ENCODE measurements around the gene TMEM131. TPM values are rescaled to one million over a fixed set of nuclear protein-coding genes. Genes with fewer than 3 reads are reported as not detected.

The TMEM131 gene
- polyA plus RNA-seq, 3 donors = 37.0 to 48.0 (median 39.6) TPM

DNA sequence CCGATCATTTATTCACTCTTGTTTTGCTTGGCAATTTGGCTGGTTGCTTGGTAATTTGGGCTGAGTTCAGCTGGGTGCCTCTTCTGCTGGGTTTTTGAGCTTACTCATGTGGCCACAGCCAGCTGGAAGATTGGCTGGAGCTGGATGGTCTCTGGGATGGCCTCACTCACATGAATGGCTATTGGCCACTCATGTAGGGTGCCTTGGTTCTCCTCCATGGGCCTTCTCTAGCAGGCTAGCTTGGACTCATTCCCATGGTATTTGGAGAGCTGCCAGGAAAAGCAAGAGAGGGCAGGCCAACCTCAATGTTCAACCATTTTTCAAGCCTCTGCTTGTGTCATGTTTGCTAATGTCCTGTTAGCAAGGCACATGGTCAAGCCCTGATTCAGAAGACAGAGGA lies 265.5 kb downstream of the TMEM131 start:
- no peak for DNase-seq (ENCODE audit: low read depth in 3 of 3, low spot score in 2 of 3)

- DNase-seq (ENCODE audit: low read depth in 3 of 3, low spot score in 2 of 3) = no peak
These were observed 267.5 kb downstream of the TMEM131 start for GRCh38 chr2:97728091-97728731.

DNA sequence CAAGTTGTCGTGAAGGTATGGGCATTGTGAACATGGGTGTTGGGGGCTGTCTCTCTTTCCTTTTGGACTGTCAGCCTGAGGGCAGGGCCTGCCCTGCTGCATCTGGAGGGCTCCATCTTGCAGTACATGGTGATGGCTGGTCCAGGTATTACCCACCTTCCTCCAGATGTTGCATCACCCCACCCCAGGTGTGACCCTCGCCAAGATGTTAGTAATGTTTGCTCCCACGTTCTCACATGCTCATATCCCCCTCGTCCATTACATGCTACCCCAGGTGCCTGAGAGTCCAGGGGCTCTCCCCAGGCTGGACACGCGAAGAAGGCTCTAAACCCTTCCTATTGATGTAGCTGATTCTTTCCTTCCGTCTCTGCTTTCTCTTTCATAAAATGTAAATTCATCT lies 268.5 kb downstream of the TMEM131 start:
- DNase-seq (ENCODE audit: low read depth in 3 of 3, low spot score in 2 of 3) = no peak

DNA sequence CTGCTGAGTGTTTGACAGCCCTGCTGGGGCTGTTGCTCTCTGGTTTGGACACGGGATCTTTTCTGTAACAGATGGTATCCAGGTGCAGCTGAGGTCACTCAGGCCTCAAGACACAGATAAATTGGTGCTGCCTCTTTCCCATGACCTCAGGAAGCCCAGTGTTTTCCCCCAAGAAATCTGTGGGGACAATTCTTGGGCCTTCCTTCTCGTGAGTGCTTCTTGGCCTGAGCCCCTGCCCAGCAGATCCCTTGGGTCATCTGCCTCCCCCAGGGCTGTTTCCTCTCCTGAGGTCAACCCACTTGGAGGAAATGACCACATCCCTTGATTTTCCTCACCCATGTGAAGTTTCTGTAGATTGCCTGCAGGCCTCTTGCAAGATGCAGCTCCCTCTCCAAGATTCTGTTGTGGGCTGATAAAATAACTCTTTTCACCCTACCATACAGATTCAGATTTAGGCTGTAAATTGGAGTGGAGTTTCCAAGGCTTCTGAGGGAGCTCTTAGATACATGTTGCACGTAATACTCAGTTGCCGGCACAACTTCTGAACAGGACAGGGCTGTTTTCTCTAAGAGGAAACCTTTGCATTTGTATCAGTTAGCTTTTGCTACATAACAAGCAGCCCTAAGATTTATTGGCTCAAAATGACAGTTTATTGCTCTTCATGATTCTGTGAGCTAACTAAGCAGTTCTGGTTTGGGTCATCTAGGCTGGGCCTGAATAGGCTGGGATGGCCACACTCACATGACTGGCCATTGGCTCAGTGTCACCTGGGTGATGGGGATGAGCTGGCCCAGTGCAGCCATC lies 269.3 kb downstream of the TMEM131 start:
- DNase-seq (ENCODE audit: low read depth in 3 of 3, low spot score in 2 of 3) = no peak

- no peak for DNase-seq (ENCODE audit: low read depth in 3 of 3, low spot score in 2 of 3)
These were observed 270.6 kb downstream of the TMEM131 start for GRCh38 chr2:97724946-97725688.

DNA sequence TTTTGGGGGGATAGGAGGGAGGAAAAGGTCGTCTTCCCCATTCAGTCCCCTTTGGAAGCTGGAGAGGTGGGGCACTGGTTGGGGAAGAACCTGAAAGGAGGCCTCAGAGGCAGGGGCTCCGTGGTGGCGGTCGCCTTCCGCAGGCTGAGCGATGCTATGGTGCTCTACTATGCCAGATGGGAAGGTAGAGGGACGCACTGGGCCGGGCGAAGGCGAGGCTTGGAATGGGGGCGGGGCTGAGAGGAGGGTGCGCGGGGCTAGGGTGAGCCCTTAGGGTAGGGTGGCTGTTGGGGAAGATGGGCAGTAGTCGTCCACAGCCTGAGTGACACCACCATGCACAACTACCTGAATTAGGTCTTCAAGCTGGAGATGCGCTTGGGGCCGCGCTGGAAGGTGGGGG lies 271.2 kb downstream of the TMEM131 start:
- DNase-seq (ENCODE audit: low read depth in 3 of 3, low spot score in 2 of 3) = no peak

GRCh38 chr2:97724073-97724410 lies 271.7 kb downstream of the TMEM131 start:
- no peak for DNase-seq (ENCODE audit: low read depth in 3 of 3, low spot score in 2 of 3)

DNA sequence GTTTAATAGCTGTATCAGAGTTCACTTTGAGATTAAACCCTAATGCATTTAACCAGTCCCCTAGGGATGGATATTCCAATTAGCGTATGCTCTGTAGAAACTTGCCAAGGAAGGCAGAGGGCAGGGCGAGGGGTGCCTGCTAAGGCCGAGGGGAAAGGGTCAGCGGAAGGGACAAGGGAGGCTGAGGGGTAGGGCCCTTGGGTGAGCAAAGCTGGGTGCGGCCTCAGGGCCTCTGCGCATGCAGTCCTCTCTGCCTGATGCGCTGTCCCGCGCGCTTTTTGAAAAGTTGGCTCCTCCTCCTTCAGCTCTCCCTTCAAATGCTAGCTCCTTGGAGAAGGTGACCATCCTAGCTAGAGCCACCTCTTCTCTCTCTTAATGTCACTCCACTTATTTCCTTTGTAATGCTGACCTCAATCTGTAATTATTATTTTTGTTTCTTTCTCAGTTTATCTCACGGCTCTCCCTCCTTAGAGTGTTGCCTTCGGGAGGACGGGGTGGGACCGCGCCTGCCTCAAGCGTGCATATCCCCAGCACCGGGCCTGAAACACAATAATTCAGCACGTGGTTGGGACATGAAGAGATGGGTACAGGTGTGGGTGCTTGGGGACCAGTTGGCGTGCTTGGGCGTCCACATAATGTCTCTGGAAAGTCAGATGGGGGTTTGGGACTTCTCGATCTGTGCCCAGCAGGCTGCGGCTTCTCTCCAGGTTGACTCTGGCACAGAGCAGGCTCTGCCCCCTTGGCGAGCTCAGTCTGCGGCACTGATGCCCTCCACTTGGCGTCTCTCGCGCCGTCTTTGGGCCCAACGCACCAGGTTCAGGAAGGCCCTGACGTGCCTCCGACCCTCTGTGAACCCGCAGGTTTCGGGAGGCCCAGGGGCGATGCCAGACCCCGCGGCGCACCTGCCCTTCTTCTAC lies 272.3 kb downstream of the TMEM131 start:
- DNase-seq (ENCODE audit: low read depth in 3 of 3, low spot score in 2 of 3) = no peak

- no peak for DNase-seq (ENCODE audit: low read depth in 3 of 3, low spot score in 2 of 3)
These were observed 273.5 kb downstream of the TMEM131 start for GRCh38 chr2:97722227-97722626.

DNA sequence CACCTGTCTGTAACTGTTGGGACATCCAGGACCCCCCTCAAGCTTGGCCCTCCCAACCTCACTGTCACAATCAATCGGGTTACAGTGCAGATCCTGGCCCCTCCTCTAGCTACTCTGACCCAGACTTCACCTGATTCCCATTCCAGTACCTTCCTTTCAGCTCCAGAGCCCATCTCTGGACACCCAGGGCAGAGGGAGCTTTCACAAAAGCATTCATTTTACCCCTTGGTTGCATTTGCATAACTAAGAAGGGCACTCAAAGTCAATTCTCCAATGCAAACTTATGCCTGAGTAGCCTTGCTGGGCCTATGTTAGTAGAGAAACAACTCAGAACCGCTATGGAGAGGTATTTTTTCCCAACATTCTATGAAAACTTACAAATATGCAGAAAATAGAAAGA lies 275.0 kb downstream of the TMEM131 start:
- DNase-seq (ENCODE audit: low read depth in 3 of 3, low spot score in 2 of 3) = no peak

- no peak for DNase-seq (ENCODE audit: low read depth in 3 of 3, low spot score in 2 of 3)
These were observed 276.2 kb downstream of the TMEM131 start for GRCh38 chr2:97719362-97720155.

DNA sequence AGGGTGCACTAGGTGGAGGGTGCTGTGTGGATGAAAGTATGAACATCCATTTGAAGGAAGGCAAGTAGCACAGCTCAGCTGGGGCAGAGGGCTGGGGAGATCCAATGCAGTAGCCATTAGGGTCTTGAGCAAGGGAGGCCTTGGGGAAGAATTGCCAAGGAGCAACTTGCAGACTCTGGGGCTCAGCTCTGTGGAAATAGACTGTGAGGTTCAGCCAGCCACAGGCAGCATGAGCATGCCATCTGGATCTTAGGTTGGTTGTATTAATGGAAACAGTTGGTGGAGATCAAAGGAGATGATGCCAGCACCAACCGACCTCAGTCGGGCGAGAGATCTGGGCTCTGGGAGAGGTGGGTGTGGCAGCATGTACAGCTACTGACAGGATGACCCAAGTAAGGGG lies 276.8 kb downstream of the TMEM131 start:
- no peak for DNase-seq (ENCODE audit: low read depth in 3 of 3, low spot score in 2 of 3)

GRCh38 chr2:97718051-97718882 lies 277.5 kb downstream of the TMEM131 start:
- no peak for DNase-seq (ENCODE audit: low read depth in 3 of 3, low spot score in 2 of 3)

- no peak for DNase-seq (ENCODE audit: low read depth in 3 of 3, low spot score in 2 of 3)
These were observed 278.1 kb downstream of the TMEM131 start for GRCh38 chr2:97717613-97717995.

GRCh38 chr2:97716695-97717612 lies 278.8 kb downstream of the TMEM131 start:
- no peak for DNase-seq (ENCODE audit: low read depth in 3 of 3, low spot score in 2 of 3)

DNA sequence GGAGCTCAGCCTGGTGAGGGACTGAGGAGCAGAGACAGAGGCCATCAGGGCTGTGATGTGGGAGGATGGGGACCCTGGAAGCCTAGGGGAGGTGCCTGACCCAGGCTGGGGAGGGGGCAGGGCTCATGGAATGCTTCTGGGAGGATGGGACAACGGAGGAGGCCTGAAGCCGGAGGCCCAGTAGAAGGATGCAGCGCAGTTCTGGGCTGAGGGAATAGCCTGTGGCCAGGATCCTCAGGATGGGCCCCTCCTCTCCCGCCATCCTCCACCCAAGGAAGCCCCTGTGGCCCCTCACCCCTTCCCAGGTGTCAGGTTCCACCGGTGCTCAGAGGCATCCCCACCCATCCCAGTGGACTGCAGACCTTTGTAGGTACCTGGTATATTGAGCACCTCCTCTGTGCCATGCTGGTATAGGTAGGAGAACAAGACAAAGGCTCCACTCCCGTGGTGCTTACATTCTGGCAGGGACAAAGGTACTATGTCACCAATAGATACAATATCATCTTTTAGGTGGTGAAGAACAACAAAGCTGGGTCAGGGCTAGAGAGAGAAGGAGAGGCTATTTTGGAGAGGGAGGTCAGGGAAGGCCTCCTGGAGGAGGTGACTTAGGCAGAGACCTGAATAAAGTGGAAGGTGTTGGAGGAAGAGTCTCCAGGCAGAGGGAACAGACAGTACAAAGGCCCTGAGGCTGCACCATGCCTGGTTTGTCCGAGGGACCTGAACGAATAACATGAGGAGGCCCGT lies 279.6 kb downstream of the TMEM131 start:
- DNase-seq (ENCODE audit: low read depth in 3 of 3, low spot score in 2 of 3) = no peak

DNA sequence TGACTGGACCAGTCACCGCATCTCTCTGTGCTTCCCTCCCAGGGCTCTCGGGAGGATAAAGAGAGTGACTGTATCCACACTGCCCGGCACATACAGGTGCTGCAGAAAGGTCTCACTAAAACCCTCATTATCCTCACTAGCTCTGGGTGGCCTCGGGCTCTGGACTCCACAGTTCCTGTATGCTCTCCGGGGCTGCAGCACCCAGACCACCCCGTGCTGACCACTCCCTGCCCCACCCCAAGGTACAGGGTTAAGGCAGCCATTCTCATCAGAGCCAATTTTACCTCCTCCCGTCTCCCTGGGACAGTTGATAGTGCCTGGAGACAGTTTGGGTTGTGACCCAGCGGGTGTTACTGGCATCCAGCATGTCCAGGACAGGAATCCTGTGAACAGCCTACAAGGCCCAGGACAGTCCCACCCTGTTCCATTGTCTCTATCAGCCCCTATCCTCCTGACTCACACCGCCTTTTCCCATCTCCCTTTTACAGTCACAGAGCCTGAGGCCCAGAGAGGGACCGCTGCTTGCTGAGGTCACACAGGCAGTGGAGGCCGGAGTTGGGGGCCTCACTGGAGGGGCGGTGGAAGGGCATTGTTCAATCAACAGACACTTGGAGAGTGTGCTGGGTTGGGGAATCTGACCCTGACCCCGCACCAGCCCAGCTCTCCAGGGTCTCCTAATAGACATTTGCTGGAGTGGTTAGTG lies 280.6 kb downstream of the TMEM131 start:
- no peak for DNase-seq (ENCODE audit: low read depth in 3 of 3, low spot score in 2 of 3)
